NT2/D1 (cell line): ENCODE measurements around the gene CAPZB.

Experiments
- SUZ12 ChIP-seq: IDR thresholded peaks from 2 replicates; pipeline ENCODE4 v1.6.1; 2011; ENCODE audit not compliant: insufficient read length, insufficient read depth; ENCODE audit errors: extremely low read depth
- ZNF274 ChIP-seq: IDR thresholded peaks from 2 replicates; pipeline ENCODE4 v1.6.1; 2011; ENCODE audit warnings: mild to moderate bottlenecking, low read depth, low read length

- TF ChIP-seq SUZ12 = no peak
- no peak for TF ChIP-seq ZNF274
Measured at GRCh38 chr1:19390166-19390850, 95.0 kb downstream of the CAPZB start.
